Right atrium auricular region (tissue), 2 donors: ENCODE data around the gene TXNL4B. TPM values are rescaled to one million over a fixed set of nuclear protein-coding genes. Genes with fewer than 3 reads are reported as not detected.

ENCODE experiments used
- DNase-seq: peaks from one replicate; pipeline ENCODE4 v3.0.0-alpha.2; 2019; ENCODE audit warnings: low spot score
- H3K27ac ChIP-seq, 2 donors: fragments of 200-600 bp; sonication (generic); 1 replicate in 1 of 2; 2 replicates in 1 of 2; pipeline ENCODE4 v1.5.1; 2016 to 2019
- H3K27me3 ChIP-seq, 2 donors: fragments of 200-600 bp; sonication (generic); one replicate each; pipeline versions ENCODE4 v1.5.1 to v1.6.0; 2017 to 2019
- H3K36me3 ChIP-seq: fragments of 200-600 bp; sonication (generic); one replicate; pipeline ENCODE4 v1.5.1; 2016
- H3K4me1 ChIP-seq, 2 donors: fragments of 200-600 bp; sonication (generic); one replicate each; pipeline versions ENCODE4 v1.5.1 to v1.6.0; 2017 to 2019
- H3K4me3 ChIP-seq, 2 donors: fragments of 200-600 bp; sonication (generic); 1 replicate in 1 of 2; 2 replicates in 1 of 2; pipeline ENCODE4 v1.5.1; 2017 to 2019; ENCODE audit warnings: mild to moderate bottlenecking in 1 of 2, moderate library complexity in 1 of 2
- H3K9me3 ChIP-seq, 2 donors: fragments of 200-600 bp; sonication (generic); one replicate each; pipeline ENCODE4 v1.5.1; 2019
- total RNA-seq, 2 donors: library from RNA; depleted of rRNA; stranded (reverse); fragments of >200 nt; gene quantifications; one replicate each; pipeline ENCODE4 v1.1.0, GENCODE V29; 2016
- TF ChIP-seq, protein P1 (sequence below), 2 donors: fragments of 200-600 bp; sonication (generic); IDR thresholded peaks; one replicate each; pipeline ENCODE4 v1.5.1; 2019; ENCODE audit warnings: antibody characterized with exemption in 2 of 2

Gene TXNL4B
- total RNA-seq, 2 donors from 2014 or later = 3.9 to 7.0 TPM

DNA sequence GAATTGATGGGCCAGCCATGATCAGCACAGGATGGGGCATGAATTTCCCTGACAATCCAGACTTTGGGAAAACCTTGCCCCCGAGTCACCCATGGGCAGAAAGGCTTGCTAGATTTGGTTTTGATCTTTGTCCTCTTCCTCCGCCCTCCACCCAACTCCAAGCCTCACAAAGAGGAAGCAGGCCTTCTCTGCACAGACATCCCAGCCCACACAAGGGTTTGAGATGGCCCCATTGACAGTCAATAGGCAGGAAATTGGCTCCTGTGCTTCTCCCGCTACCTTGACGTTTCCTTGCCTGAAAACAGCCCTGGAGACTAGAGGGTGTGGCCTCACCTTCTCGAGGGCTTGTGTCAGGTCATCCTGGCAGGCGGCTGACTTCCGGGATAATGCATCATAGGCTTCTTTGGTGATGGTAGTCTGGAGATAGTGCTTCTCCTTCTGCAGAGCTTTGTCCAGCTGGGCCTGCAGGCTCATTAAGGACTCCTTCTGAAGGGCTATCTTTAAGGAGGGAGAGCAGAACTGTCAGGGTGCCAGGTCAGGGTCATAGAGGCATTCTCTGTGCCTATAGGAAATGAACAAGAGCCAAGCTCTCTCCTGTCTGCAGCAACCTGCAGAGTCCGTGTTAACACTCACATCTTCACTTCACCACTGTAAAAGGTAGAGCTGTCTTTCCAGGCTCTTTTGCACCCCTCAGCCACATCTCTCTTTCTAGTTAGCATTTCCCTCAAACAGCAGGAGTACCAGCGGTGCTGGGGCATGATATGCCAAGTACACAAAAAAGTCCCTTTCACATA is 32.4 kb upstream of the TXNL4B start:
- H3K36me3 ChIP-seq = no peaks in the 10 kb centered on the region

DNA sequence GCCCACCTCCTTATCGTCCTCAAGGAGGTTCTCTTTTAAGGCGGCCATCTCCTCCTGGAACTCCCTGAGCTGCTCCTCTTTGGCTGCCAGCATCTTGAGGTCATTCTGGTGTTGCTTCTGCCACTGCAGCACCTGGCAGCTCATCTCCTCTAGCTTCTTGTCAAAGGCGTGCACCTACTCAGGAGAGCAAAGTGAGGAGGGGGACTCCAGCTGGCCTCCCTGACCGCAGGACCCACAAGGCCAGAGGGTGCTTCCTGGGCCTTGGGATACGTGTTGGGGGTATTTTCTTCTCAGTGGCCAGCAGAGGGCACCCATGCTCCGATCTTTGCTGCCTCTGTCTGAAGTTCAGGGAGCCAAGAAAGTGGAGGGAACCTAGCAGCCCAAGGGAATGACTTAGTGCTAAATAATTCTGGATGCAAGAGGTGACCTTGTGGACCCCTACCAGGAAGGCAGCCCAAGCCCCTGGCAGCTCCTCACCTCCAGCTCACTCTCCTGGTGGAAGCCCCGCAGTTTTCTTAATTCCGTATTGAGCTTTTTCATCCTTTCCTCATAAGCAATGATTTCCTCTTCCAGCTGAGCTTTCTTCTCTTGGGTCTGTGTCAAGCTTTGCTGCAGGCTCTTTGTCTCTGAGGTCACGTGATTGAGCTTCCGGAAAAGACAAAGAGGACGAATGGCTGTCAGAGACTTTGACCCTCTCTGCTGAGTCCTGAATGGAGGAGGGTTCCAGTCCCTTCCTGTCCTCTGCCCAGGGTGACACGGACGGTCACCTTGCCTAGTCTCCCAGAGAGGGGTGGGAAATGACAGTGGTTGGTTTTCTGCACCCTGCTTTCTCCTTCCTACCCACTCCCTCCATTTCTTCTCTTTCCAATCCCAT is 31.6 kb upstream of the TXNL4B start:
- no peak overlapping the region for H3K4me3 ChIP-seq
- H3K36me3 ChIP-seq = no peaks in the 10 kb centered on the region
- H3K4me1 ChIP-seq = peaks cover 0 to 8% of the 10 kb centered on the region in 2 donors
- TF ChIP-seq, protein P1, sequence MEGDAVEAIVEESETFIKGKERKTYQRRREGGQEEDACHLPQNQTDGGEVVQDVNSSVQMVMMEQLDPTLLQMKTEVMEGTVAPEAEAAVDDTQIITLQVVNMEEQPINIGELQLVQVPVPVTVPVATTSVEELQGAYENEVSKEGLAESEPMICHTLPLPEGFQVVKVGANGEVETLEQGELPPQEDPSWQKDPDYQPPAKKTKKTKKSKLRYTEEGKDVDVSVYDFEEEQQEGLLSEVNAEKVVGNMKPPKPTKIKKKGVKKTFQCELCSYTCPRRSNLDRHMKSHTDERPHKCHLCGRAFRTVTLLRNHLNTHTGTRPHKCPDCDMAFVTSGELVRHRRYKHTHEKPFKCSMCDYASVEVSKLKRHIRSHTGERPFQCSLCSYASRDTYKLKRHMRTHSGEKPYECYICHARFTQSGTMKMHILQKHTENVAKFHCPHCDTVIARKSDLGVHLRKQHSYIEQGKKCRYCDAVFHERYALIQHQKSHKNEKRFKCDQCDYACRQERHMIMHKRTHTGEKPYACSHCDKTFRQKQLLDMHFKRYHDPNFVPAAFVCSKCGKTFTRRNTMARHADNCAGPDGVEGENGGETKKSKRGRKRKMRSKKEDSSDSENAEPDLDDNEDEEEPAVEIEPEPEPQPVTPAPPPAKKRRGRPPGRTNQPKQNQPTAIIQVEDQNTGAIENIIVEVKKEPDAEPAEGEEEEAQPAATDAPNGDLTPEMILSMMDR (IDR thresholded peaks at IDR 0.05) = peak; percentile 63 to 82
- no peaks in the 10 kb centered on the region for H3K9me3 ChIP-seq
- DNase-seq = peak; percentile 61
- no peak overlapping the region for H3K27ac ChIP-seq
- H3K27me3 ChIP-seq = no peaks in the 10 kb centered on the region

More for the DNA sequence above, 32.4 kb upstream of the TXNL4B start:
- no peaks in the 10 kb centered on the region for H3K9me3 ChIP-seq
- TF ChIP-seq, protein P1 (IDR thresholded peaks at IDR 0.05) = no peak
- H3K27ac ChIP-seq = peak overlapping the region in 1 of 2 donors; percentile 25
- H3K4me1 ChIP-seq = peaks cover 0 to 8% of the 10 kb centered on the region in 2 donors
- H3K4me3 ChIP-seq = no peak overlapping the region
- no peaks in the 10 kb centered on the region for H3K27me3 ChIP-seq
- DNase-seq = peak; percentile 56

DNA sequence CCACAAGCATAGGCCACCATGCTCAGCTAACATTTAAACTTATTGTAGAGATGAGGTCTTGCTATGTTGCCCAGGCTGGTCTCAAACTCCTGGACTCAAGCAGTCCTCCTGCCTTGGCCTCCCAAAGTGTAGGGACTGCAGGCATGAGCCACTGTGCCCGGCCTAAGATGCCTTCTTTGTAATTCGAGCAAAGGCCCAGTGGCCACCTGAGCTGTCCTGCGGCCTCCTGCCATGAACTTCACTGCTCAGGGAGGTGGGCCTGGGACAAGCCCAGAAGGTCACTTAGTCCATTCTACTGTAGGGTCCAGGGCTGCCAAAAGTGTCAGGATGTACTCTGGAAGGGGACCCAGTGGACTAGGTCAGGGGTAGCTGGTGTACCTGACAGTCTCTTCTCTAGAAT is 30.7 kb upstream of the TXNL4B start:
- peaks cover 0 to 8% of the 10 kb centered on the region in 2 donors for H3K4me1 ChIP-seq
- TF ChIP-seq, protein P1 (IDR thresholded peaks at IDR 0.05) = no peak
- no peaks in the 10 kb centered on the region for H3K36me3 ChIP-seq
- H3K27ac ChIP-seq = no peak overlapping the region
- H3K4me3 ChIP-seq = no peak overlapping the region
- DNase-seq = no peak
- no peaks in the 10 kb centered on the region for H3K27me3 ChIP-seq
- no peaks in the 10 kb centered on the region for H3K9me3 ChIP-seq

DNA sequence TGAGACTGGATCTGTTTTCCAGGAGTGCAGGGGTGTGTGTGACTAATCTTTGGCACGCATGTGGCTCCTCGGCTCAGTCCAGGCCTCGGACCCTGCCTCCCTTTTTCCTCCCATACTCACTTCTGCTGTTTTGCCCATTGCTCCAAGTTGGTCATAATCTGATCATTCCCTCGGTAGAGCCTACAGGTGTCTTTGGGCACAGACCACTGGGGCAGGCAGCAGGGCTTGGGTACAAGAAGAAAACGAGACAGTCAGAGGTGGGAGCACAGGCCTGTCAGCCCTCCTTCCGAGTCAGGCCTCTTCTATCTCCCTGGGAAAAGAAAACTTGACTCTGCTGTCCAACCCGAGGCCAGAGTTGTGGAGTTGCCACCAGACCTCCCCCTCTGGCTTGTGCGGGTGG is 30.0 kb upstream of the TXNL4B start:
- H3K4me3 ChIP-seq = no peak overlapping the region
- H3K9me3 ChIP-seq = no peaks in the 10 kb centered on the region
- H3K36me3 ChIP-seq = no peaks in the 10 kb centered on the region
- H3K4me1 ChIP-seq = peaks cover 0 to 8% of the 10 kb centered on the region in 2 donors
- H3K27me3 ChIP-seq = no peaks in the 10 kb centered on the region
- TF ChIP-seq, protein P1 (IDR thresholded peaks at IDR 0.05) = no peak
- peak; percentile 34 for DNase-seq
- no peak overlapping the region for H3K27ac ChIP-seq

DNA sequence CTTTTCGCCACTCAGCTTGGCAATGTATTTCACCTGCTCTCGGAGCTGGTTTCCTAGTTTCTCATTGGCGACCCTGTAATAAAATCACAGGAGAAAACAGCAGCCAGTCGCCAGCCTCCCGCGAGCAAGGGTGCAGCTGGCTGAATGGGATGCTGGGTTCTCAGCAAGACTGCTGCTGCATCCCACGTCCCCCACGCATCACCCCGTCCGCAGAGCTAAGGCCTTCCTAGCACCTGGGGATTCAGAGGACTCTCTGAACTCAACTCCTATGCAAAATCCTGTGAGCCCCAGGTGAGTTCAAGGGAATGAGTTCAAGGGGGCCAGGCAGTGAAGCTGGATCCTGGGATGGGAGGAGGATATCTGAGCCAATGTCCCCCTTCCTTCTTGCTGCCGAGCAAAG is 29.5 kb upstream of the TXNL4B start:
- H3K9me3 ChIP-seq = no peaks in the 10 kb centered on the region
- H3K27me3 ChIP-seq = no peaks in the 10 kb centered on the region
- TF ChIP-seq, protein P1 (IDR thresholded peaks at IDR 0.05) = no peak
- DNase-seq = peak; percentile 49
- H3K27ac ChIP-seq = no peak overlapping the region
- H3K4me1 ChIP-seq = peaks cover 0 to 8% of the 10 kb centered on the region in 2 donors
- H3K4me3 ChIP-seq = no peak overlapping the region
- no peaks in the 10 kb centered on the region for H3K36me3 ChIP-seq
